ENCODE results near the gene C11orf42.

- TF ChIP-seq POLR2AphosphoS5 (IDR thresholded peaks at IDR 0.05; ENCODE audit: low read depth, low read length) = no peak
- TF ChIP-seq FOXP2 (optimal IDR thresholded peaks at IDR 0.05; ENCODE audit: borderline replicate concordance, extremely low read depth, extremely low read length, insufficient read depth) = no peak
Observed at GRCh38 chr11:6237761-6238302, 32.5 kb downstream of the C11orf42 start.

All from PFSK-1 (cell line).